Activated gamma-delta T cell treated with anti-CD3 and anti-CD28 coated beads, Interleukin-2, amount 50 U/mL, for 16 hours (primary cell): ENCODE measurements around the gene GOSR1.
"Not testable (repeated sequence)": the region's sequence is repeated elsewhere in the genome, so short reads cannot be mapped to it uniquely, and the experiment has no call there.

Source experiments
- DNase-seq: peaks from one replicate; pipeline ENCODE4 v3.0.0-alpha.2; 2020; ENCODE audit warnings: low read depth

GOSR1 gene

DNA sequence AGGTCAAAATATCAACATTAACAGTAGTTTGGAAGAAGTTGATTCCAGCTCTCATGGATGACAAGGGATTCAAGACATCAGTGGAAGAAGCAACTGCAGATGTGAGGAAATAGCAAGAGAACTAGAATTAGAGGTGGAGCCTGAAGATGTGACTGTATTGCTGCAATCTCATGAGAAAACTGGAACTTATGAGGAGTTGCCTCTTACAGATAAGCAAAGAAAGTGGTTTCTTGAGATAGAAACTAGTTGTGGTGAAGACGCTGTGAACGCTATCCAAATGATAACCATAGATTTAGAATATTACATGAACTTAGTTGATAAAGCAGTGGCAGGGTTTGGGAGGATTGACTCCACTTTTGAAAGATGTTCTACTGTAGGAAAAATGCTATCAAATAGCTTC, 67.8 kb downstream of the GOSR1 start:
- no peak for DNase-seq

DNA sequence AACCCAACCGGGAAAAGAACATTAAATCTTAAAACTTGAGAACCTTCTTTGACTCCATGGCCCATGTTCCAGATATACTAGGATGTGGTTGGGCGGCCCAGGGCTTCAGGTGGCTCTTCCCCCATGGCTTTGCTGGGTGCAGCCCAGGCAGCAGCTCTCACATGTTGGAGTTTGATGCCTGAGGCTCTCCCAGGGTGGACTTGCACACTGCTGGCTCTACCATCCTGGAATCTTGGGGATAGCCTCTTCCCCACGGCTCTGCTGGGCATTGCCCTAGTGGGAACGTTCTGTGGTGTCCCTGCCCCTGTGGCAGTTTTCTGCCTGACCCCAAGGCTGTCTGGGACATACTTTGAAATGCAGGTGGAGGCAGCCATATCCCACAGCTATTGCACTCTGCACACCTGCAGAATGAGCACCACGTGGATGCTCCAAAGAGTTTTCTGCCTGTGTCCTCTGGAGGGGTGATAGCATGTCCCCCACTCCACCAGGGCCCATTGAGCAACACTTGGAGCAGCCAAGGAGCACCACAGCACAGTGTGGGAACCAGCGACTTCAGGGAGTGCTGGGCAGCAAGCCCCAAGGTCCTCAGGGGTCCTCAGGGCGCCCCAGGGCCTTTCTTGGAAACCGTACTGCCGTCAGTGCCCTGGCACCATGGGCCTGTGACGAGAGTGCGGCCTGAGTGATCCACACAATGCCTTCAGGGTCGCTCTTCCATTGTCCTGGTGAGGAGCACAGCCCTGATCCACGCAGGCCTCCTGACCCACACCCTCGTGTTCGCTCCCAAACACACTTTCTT, 70.8 kb downstream of the GOSR1 start:
- no peak for DNase-seq

DNA sequence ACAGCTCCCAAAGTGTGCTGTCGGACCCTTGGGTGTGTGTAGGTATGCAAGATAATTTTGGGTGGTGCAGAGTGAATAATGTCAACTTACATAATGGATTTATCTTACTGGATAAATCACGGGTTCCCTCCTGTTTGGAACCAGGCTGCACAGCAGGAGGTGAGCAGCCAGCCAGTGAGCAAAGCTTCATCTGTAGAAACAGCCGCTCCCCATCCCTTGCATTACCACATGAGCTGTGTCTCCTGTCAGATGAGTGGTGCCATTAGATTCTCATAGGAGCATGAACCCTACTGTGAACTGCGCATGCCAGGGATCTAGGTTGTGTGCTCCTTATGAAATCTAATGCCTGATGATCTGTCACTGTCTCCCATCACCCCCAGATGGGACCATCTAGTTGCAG, 72.0 kb downstream of the GOSR1 start:
- not testable (repeated sequence) for DNase-seq

DNA sequence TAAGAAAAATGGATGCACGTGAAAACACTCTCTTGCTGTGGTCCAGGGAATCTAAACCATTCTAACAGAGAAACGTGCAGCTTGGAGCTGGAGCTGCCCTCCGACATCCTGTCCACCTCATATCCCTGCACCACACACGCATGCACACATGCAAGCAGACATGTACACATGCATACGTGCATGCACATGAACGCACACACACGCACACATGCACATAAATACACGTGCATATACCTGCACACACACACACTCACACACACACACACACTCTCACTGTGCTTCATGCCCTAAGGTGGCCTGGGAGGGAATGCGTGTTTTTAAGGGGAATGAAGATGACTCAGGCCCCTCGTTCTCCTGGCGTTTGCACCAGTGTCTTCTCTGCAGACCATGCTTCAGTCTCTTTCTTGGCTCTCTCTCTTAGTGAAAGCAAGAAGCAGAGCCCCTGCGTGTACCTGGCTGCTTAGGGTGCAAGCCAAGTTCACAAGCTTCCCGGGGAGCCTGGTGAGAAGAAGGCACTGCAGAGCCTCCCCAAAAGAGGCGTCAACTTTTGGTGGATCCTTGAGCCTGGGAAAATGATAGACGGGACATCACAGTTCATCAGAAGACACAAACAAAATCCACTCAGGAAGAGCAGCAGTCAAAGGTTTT, 72.8 kb downstream of the GOSR1 start:
- DNase-seq, result no peak

DNA sequence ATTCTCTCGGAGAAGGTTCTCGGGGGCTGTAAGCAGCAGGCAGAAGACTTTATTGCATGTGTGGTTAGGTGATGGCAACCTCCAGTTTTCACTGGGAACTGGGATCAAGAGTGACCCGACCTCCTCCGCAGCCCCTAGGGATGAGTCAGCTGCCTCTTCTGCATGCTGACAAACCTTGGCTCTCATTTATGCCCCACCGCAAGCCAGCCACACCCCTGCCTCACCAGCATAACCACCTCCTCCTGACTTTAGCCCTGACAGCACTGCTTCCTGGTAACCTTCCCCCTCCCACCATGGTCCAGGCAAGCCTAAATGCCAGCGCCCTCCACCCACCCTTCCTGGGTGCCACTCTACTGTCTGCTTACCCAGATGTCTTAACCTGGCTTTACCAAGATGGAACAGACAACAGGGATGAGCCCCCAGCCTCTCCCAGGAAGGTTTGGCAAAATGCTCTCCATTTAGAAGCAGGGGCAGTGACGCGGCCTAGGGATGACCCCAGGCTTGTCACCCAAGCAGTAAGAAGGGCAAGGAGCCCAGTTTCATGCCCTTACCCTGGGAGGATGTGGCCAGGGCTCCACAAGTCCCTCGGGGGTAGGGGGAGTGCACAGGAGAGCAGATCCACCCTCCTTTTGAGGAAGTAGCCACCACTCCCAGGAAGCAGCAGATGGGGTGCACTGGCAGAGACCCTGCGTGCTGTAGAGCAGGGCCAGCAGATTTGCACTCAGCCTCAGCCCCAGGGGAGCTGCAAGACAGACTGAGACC, 73.5 kb downstream of the GOSR1 start:
- DNase-seq, result no peak

DNA sequence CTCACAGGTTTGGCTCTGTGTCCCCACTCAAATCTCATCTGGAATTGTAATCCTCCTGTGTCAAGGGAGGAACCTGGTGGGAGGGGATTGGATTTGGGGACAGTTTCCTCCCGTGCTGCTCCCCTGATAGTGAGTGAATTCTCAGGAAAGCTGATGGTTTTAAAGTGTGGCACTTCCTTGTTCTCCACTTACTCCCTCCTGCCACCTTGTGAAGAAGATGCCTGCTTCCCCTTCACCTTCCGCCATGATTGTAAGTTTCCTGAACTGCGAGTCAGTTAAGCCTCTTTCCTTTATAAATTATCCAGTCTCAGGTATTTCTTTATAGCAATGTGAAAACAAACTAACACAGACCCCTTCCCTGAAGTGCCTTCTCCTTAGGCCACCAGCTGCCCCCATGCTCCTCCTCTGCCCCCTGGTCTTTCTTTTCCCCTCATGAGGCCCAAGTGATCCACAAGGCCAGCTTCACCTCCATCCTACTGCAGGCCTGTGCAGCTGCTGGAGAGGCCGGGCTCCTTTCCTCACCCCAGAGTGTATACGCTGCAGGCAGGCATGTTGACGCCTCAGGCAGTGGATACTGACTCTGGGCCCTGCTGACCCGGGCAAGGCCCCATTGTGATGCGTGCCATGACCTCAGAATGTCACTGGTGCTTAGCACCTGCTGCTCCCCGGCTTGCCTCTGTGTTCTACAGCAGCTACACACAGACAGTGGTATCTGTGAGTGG, 74.2 kb downstream of the GOSR1 start:
- not testable (repeated sequence) for DNase-seq

DNA sequence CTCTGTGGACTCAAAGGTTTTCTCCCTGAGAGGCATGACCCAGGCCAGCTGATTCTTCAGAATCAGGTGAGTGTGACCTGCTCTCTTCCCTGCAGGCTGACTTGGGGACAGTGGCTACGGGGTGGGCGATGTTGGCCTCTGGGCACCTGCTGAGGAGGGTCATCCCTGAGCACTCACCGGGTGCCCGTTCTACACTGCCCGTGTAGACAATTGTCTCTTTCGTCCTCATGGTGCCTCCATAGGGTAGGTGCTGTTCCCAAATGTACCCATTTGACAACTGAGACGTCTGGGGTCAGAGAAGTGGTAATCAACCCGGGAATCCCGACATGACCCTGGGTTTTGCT, 74.8 kb downstream of the GOSR1 start:
- DNase-seq, result no peak

DNA sequence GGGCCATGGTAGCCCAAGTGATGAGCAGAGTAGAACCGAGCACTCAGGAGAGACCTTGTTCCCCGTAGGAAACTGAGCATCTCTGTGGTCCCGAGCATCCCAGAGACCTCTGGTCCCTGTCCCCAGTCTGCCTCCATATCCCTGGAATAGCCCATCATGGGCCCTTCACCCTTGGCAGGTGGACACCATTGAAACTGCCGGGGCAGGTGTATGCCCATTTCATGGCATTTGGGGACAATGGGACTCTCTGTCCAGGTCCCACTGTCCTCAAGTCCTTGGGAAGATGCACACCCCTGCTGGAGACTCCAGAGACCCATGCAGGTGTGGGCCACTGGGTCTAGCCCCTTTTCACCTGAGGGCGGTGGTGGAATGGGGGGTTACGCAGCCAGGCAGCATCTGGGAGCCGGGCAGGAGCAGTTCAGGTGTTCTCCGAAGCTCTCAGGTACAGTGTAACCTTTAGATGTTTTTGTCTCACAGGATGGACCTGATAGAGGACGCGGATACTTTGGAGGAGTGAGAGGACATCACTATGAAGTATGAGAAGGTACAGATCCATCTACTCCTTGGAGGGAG, 75.9 kb downstream of the GOSR1 start:
- no peak for DNase-seq

DNA sequence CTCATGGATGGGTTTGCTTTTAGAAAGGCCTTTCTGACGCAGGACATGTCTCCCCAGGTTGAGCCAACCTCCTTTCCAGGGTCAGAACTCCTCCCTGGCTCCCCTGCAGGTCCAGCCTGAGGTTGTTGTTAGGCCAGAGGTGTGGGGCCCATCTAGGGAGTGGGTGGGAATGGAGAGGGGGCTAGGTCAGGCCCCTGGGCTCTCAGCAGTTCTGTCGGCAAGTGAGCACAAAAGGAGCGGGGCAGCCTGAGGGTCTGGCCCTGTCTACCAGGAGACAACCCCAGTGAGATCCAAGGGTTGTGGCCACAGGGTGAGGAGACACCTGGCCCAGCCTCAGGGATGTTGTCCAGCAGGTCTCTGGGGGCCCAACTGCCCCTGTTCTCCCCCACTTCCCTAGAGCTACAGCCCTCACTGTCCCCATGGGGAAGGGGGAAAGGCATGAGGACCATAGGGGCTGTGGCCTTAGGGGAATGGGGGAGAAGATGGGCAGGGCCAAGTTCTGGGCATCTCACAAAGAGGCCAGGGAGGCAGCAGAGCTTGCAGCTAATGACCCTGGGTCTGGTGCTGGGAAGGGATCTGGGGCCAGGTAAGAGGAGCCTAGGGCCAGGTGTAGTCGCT, 76.7 kb downstream of the GOSR1 start:
- not testable (repeated sequence) for DNase-seq

DNA sequence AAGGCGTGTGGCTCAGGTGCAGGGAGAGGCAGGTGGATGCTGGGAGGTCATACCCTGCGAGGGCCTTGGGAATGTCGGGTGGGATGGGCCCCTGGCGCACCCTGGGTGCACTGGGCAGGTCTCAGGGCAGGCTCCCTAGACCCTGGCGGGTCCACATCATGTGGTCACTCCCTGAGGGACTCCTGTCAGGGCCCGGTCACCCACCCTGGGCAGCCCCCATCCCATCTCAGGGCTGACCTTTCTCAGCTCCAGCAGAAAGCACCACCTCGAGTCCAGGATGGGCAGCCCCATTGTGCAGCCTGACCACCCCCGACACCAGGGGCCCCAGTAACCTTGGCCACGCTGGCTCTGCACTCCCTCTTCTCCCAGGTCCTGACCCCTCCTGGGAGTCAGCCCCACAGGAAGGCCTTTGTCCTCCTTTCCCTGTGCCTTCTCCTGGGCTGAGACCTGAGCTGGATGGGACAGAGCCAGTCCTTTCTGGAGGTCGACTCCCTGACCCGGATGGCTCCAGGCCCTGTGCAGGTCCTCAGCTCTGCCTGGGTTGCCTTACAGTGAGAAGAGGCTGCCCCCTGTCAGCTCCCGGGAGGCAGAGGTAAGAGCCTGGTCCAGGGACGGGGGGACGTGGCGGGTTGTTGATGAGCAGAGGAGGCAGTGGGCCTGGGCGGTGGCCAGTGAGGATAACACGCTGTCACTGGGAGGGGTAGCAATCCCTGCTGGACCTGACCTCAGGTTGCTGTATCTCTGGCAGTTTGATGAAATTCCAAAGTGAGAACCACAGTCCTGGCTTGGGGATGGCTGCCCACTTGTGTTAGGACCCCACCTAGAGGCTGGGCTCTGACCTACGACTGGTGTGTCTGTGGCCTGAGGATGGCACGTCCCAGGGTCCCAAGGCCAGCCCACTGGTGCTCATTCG, 77.9 kb downstream of the GOSR1 start:
- DNase-seq, result no peak

DNA sequence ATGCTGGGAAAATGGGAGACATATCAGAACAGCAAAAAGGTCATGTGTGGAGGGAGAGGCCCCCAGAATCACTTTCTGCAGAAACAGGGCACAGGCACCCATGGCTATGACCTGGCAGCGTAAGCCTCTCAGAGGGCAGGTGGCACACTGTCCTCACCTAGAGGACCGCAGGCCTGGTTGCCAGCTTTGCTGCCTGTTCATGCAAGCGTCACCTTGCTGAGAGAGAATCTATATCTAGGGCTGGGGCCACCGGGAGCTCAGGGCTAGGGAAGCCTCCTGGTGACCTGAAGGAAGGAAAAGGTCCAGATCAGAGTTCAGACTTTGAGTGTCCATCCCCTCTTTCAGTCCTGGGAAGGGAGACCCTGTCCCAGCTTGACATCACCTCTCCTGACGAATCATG, 78.7 kb downstream of the GOSR1 start:
- DNase-seq, result no peak

DNA sequence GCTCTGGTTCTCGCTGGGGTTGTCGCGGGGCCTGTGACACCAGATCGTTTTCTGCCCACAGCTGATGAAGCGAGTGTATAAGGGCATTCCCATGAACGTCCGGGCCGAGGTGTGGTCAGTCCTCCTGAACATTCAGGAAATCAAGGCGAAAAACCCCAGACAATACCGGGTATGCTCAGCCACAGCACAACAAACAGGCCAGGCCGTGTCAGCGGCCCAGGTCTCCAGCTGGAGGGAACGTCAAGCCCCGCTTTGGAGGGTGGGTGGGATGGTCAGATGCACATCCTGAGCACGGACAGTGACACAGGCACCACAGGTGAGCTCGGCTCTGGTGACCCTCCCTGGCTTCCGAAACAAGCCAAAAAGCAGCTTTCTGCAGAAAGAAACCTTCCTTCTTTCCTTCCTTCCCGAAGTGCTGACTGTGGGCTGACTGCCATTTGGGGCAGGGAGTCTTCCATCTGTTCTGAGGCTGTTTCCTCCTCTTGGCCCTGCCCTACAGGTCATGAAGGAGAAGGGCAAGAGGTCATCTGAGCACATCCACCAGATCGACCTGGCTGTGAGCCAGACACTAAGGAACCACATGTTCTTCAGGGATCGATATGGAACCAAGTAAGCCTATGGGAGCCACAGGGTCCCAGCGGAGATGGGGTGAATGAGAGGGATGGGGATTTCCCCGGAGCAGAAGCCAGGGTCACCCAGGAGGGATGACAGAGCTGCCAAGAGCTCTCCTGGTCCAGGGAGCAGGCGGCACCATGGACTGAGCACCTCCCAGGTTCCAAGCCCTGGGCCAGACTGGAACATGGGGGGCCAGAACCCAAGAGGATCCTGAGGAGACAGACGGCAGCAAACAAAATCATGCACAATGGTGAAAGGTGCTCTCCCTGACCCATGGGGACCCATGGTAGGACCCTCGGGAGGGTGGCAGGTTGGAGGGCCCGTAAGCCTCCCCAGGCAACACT, 79.4 kb downstream of the GOSR1 start:
- no peak for DNase-seq

DNA sequence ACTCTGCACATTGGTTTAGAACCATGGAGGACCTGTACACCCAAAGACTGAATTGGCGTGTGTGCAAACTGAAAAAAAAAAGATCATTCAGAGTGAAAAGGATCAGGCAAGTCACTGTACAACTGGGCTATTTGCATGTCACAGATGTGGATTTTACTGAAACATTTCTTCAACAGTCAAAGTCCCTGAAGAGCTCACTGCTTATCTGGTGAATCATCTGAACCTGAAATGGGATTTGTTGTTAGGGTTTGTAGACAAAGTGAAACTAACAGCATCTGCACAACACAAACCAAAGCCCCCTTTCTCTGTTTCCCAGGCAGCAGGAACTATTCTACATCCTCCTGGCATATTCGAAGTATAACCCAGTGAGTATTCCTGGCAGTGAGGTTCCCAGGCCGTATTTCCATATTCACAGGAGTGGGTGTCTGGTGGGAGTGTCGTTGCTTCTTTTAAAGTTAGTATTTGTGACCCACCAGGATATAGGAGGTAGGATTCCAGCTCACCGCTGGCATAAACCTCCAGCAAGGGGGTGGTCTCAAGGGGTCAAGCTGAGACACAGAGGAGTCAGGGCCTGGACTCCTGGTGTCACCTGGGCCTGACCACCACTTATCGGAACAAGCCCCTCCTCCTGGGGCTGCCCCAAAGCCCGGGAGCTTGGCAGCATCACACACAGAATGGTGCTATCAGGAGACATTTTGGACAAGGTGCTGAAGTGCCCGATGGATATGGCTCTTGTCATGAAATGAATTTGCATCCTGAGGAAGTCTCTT, 80.9 kb downstream of the GOSR1 start:
- DNase-seq, result no peak

DNA sequence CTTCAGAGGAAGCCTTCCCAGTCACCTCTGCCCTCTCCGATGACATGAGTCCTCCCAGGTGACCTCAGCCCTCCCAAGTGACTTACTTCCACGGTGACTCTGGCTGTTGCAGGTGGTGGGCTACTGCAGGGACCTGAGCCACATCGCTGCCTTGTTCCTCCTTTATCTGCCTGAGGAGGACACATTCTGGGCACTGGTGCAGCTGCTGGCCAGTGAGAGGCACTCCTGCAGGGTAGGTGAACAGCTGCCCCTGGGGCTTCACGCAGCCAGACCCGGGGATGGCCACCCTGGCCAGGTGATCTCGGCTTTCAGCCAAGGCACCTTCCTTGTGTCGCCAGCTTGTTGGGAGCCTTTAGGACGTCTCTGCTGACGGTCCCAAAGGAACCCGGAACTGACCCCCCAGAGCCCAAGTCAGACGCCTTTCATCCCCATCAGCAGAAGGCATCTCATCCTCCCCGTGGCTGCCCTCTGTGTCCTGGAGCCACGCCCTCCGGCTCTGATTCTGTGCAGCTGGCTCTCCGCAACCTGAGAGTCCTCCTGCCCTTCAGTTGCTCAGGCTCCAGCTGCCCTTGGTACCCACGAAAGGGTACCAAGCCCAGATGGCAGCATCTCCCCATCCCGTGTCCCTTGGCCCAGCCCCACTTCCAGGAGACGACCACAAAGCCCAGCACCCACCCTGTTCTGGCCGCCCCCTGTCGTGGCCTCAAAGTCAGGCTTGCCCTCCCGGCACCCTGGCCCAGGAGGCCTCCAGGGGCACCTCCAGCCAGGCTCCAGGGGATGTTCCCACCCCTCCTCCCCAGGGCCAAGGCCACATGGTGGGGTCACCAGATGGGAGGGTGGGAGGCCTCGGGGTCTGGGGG, 81.7 kb downstream of the GOSR1 start:
- DNase-seq, result no peak

DNA sequence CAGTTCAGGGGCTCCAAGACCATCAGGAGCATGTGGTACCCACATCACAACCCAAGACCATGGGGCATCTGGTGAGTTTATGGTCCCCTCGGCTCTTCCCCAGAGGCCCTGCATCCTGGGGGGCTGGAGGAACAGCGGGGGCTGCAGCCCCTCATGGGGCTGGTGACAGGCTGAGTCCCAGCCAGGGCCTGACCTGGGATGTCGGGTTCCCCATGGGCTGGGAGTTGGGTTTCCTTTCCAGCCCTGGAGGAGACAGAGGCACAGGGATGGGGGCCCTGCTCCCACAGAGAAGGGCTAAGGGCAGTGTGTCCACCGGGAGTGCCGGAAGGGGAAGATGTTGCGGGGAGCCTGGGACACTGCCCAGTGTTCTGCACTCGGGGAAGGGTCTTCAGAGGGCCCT, 82.4 kb downstream of the GOSR1 start:
- DNase-seq, result no peak

DNA sequence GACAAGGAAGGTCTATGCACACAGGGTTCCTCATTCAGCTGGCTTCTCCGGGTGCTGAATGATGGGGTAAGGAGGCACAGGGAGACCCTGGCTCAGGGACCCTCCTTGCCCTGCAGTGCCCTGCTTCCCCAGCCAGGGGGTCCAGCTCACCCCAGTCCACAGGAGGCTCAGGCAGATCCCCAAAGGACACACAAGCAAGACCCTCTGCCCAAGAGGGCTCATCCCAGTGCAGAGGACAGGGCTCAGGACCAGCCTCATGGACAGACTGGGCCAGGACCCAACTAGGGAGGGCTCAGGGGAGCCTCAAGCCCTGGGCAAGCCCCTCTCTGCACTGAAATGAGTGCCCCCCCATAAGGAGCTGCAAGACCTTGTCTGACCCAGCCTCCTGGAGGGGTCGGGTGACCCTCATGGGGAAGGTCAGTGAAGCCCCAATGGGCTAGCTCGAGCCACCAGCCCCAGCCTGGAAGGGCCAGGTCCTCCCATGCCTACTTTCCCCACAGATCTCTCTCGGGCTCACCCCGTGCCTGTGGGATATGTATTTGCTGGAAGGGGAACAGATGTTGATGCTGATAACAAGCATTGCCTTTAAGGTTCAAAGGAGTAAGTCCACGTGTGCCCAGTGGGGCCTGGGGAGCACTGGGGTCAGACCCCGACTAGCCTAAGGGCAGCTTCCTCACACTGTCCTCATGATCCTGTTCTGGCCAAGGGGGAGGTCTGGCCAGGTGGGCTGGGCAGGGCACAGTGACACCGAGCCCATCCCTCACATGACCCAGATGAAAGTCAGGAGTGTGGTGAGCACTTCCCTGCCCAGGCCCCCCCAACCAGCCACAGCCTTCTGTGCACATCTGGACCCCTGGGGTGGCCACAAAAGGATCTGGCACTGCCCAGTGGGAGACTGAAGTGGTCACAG, 83.2 kb downstream of the GOSR1 start:
- DNase-seq, result not testable (repeated sequence)

DNA sequence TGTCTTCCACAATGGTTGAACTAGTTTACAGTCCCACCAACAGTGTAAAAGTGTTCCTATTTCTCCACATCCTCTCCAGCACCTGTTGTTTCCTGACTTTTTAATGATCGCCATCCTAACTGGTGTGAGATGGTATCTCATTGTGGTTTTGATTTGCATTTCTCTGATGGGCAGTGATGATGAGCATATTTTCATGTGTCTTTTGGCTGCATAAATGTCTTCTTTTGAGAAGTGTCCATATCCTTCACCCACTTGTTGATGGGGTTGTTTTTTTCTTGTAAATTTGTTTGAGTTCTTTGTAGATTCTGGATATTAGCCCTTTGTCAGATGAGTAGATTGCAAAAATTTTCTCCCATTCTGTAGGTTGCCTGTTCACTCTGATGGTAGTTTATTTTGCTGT, 84.6 kb downstream of the GOSR1 start:
- DNase-seq, result not testable (repeated sequence)
